ENCODE measurements around the gene HEXD.
"Not testable (repeated sequence)": the region's sequence is repeated elsewhere in the genome, so short reads cannot be mapped to it uniquely, and the experiment has no call there.

Gene HEXD

DNA sequence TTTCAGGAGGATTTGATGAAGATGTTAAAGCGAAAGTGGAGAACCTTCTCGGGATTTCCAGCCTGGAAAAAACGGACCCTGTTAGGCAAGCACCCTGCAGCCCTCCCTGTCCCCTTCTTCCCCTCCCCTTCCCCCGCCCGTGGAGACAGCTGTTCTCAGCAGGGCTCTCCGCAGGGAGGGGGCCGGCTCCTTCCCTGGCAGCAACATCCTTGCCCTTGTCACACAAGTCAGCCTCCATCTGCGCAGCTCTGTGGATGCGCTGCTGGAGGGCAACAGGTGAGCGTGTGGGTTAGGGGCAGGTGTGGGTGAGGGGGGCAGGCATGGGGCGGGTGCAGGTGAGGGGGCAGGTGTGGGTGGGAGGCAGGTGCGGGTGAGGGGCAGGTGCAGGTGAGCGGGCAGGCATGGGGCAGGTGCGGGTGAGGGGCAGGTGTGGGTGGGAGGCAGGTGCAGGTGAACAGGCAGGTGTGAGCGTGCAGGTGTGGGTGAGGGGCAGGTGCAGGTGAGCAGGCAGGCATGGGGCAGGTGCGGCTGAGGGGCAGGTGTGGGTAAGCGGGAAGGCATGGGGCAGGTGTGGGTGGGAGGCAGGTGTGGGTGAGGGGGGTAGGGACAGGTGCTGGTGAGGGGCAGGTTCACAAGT lies 23.0 kb downstream of the HEXD start:
- DNase-seq (ENCODE audit: low read depth in 3 of 3) = no peak

DNA sequence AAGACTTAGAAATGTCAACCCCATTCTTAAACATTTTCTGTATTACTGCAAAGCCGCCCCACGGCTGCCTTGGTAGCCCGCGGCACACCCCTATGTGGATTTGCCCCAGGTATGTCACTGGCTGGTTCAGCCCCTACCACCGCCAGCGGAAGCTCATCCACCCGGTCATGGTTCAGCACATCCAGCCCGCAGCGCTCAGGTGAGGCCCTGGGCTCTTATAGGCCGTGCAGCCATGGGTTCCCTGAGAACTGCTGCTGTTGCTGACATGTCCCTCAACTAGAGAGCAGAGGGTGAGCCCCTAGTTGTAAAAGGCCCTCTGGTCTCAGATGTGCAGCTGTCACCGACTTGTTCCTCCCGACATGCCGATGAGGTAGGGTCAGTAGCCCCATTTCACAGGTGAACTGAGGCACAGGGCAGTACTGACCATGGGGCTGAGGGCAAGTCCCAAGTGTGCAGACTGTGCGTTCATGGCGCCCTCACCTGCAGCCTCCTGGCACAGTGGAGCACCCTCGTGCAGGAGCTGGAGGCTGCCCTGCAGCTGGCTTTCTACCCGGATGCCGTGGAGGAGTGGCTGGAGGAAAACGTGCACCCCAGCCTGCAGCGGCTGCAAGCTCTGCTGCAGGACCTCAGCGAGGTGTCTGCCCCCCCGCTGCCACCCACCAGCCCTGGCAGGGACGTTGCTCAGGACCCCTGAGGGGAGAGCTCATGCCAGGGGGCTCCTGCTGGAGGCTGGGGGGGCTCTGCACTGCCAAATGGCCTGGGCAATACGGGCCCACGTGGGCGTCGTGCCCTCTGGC lies 23.7 kb downstream of the HEXD start:
- no peak for DNase-seq (ENCODE audit: low read depth in 3 of 3)

DNA sequence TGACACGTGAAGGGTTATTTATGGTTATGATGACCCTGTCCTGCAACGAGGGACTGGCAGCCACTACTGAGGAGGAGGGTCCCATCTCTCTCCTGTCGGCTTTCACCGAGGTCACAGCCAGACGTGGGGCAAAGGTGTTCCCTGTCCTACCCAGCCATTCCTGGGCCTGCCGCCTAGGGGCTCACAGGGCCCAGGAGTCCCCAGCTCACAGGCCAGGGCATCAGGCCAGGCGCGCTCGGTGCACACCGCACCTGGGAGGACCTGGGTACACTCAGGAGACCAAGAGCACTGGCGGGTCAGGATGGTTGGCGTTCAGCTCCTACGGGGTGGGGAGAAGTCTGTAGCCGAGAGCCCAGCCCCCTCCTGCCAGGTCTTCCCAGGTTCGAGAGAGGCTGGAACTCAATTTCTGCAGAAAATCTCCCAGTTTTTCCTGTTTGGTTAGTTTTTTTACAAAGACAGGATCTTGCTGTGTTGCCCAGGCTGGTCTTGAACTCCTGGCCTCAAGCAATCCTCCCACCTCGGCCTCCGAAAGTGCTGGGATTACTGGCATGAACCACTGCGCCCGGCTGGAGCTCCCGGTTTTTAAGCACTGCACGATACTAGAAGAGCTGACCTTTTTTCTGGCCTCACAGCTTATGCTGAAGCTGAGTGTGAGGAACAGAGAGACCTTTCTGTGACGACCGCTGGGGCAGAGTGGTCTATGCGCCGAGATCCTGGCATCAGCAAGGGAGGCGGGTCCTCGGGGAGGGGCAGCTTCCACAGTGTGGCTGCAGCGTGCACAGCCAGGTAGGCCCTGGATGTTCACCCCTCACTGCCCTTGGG lies 24.7 kb downstream of the HEXD start:
- DNase-seq (ENCODE audit: low read depth in 3 of 3) = no peak

DNA sequence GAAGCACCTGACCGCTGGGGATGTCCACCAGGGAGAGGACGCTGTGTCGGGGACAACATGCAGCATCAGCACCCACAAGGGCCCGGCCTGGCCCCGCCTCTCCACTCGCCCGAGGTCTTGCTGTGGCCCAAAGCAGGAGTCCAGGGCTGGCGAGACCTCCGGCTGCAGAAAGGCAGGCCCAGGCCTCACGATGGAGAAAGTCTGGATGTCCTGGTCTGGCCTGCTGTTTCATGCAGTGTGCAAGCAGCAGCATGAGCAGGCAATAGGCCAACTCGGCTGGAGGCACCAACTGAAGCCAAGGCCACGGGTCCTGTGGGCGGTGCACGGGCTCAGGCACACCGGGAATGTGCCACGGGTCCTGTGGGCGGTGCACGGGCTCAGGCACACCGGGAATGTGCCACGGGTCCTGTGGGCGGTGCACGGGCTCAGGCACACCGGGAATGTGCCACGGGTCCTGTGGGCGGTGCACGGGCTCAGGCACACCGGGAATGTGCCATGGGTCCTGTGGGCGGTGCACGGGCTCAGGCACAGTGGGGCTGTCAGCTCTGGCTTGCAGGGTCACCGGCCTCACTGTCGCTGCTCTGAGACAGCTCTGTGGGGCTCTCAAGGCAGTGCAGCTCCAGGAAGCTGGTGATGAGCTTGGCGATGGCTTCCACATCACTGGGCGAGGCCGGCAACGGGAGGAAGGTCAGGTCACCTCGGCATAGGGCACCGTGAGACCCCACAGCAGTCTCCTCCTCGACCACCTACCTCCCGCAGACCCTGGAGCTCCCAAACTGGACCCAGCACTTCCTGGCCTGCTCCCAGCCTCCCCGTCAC lies 25.5 kb downstream of the HEXD start:
- no peak for DNase-seq (ENCODE audit: low read depth in 3 of 3)

DNA sequence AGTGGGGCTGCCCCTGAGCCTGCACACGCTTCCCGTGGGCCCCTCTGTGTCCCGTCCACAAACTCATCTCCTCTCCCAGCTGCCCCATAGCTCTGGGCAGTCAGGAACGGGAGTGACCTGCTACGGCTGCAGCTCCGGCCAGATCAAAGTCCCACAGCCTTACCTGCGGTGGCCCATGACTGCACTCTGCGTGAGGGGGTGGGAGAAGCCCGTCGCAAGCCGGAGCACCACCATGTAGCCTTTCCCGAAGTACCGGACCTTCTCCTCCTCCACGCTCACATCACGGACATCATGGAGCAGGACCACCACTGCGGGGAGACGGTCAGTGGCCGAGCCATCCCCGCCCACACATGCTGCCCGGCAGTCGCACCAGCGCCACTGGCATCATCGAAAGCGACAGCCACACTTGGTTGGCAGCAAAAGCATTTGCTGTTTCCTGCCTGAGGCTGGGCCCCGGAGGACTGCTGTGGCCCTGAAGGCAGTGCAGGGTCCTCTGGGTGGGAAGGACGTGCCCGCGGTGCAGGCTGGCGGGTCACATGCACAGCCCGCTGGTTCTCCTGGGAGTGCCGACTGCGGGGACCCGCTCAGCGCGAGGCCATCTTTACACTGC lies 26.2 kb downstream of the HEXD start:
- no peak for DNase-seq (ENCODE audit: low read depth in 3 of 3)

DNA sequence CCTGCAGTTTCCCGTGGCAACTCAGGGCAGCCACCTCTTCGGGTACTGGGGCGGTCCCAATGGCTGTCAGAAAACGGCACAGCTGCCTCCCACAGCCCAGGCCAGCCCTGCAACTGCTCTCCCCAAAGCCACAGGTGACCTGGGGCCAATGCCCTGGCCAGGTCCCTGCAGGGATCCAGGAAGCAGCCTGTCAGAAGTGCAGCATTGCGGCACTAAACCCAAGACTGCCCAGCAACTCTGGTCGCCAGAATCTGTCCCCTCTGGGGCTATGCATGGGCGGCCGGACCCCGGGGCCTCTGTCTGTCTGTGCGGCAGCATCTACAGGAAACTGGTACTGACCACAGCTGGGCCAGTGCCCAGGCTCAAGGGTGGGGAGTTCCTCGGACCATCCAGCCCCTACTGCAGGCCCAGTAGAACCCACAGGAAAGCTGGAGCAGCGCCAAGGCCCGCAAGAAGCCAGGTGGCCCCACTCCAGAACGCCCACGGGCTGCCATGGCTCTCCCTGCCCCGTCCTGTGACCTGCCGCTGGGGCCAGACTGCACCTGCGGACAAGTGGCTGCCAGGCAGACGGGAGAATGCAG lies 26.9 kb downstream of the HEXD start:
- no peak for DNase-seq (ENCODE audit: low read depth in 3 of 3)

DNA sequence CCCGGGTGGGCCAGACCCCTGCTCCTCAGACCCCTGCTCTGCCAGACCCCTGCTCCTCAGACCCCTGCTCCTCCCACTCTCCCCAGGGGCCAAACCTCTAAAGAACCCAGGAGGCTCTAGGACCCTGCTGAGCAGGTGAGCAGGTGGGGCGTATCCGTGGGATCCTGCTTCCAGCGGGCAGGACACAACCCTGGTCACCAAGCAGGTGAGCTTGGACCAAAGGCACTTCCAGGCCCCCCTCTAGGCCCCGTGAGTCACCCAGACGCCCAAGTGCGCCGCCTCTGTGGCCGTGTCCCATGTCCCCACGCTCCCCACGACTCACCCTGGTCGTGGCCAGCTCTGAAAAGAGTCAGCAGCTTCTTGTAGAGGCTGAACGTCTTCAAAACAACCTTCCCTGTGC lies 27.4 kb downstream of the HEXD start:
- no peak for DNase-seq (ENCODE audit: low read depth in 3 of 3)

DNA sequence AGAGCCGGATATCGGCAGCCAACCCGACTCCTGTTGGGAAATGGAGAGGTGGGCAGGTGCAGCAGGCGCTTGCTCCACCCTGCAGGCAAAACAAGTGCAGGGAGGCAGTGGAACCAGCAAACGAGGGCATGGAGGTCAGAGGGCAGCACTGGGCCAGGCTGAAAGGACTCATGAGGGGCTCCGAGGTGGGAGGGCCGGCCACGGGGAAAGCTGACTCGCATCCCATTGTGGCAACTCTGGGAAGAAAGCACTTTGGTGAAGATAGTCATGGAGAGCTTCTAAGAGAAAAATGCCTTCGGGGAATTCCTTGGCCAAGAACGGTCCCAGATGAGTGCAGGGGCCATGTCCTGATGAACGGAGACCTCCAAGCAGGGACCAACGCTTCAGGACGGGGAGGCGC lies 28.0 kb downstream of the HEXD start:
- DNase-seq (ENCODE audit: low read depth in 3 of 3) = no peak

DNA sequence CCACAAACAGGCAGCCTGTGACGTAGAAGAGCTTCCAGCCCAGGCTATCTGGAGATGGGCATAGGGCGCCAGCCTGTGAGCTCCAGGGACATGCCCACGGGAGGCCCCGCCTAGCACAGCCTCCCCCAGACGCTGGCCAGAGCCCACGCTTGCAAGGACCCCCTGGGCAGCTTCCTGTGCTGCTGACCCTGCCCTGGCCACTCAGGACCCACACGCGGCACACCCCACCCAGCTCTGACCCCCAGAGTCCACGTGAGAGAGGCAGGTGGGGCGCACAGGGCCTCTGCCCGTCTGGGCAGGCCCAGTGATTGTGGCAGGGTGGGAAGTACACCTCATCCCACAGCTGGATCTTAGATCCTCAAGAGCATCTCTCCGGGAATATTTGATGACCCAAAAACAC lies 28.5 kb downstream of the HEXD start:
- no peak for DNase-seq (ENCODE audit: low read depth in 3 of 3)

DNA sequence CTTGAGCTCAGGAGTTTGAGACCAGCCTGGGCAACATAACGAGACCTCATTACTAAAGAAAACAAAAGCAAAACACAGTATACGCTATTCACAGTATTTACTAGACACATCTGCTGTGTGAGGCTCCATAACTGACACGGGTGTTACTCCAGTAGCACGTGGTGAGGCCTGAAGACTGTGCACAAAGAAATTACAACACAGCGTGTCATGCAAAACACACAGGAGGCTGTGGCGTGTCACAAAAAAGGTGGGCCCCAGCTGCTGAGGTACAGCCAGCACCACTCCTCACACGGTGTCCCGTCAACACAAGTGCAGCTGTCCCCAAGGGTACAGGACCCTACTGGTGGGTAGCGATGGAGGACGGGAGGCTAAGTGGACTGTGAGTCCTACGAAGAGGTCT lies 29.7 kb downstream of the HEXD start:
- DNase-seq (ENCODE audit: low read depth in 3 of 3) = no peak

DNA sequence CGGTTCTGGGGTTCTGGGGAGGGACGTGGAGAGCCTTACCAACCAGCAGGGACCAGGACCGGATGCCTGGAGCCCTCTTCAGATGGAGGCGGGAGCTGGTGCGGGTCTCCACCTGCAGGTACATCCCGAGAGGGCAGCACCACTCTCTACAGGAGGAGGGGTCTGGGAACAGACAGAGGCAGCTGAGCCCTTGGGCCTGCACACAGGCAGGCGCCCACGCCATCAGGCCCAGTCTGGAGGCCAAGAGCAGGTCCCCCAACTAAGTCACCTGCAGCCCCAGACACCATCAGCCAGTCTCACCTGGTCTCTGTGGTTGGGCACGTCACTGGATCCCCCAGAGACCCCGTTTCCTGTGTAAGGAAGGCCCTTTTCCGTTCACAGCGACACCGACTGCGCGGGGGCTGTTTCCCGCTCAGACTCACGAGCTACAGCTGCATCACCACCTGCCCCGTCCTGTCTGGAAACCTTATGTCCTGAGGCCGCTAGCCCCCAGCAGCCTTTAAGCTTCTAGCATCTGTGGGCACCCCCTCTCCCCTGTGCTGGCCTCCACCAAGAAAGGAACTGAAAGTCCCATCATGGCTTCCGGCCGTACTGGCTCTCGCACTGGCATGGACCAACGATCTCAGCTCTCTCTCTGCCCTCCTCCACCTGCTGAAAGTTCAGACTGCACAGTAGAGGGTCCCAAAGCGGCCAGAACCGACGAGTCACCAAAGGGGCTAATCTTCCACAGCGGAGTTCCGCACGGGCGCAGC lies 31.2 kb downstream of the HEXD start:
- peak in 2 of 3 donors; percentile 46 to 47 for DNase-seq (ENCODE audit: low read depth in 3 of 3)

DNA sequence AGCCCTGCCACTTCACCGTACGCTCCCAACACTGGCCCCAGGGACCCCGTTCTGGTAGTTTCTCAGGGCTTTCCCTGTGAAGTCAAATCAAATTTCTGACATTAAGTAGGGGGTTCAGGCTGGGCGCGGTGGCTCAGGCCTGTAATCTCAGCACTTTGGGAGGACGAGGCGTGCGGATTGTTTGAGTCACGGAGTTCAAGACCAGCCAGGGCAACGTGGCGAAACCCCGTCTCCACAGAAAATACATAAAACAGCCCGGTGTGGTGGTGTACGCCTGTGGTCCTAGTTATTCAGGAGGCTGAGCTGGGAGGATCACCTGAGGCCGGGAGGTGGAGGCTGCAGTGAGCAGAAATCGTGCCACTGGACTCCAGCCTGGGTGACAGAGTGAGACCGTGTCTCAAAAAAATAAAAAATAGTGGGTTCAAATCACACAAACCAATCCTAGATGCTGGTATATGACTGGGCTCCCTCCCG lies 31.8 kb downstream of the HEXD start:
- DNase-seq (ENCODE audit: low read depth in 3 of 3) = peak in 1 of 3 donors; percentile 29

DNA sequence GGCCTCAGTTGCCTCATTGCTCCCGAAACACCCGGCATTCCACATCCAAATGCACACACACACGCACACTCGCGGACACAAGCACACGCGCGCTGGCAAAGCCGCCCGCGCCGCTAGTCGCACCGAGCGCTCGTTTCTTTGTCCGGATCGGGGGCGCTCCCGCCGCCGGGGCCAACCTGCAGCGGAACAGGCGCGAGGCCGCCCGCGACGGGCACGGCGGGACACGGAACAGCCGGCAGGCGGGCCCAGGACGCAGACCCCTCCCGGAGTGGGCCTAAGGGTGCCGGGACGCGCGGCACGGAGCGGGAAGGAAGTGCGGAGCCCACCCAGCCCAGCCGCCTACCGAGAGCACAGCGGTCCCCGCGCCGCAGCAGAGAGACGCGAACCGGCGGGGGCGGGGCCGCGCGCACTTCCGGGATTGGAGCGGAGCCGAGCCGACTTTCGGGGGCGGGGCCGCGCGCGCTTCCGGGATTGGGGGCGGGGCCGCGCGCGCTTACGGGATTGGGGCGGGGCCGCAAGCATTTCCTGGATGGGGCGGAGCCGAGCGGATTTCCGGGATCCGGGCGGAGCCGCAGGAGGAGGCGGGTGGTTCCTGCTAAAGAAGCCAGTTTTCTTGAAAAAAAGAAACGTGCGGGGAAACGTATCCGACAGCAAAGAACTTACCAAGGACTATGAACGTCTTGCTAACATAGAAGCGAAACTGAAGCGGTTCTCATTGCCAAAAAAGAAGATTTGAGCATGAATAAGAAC lies 32.4 kb downstream of the HEXD start, which contains the start of gene CYBC1:
CYBC1 (minus strand) TSS at position 396 of the 750 bp plus-strand sequence. CDS start 1,498 bp downstream, outside the sequence.
- peak; percentile 91 to 96 (median 92) for DNase-seq (ENCODE audit: low read depth in 3 of 3)

DNA sequence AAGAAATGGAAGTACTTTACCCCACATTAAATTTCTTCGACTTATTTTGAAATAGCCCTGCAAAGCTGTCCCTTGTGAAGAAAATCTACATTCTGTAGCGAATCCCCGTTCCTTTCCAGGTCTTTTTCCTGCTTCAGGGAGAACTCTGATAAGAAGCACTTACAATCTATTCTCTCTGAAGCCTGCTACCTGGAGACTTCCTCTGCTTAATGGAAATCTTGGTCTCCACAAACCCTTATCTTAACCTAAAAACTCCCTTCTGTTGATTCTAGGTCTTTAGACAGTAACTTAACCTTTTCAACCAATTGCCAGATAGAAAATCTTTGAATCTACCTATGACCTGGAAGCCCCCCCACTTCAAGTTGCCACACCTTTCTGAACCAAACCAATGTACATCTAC lies 34.0 kb downstream of the HEXD start:
- DNase-seq (ENCODE audit: low read depth in 3 of 3) = no peak

DNA sequence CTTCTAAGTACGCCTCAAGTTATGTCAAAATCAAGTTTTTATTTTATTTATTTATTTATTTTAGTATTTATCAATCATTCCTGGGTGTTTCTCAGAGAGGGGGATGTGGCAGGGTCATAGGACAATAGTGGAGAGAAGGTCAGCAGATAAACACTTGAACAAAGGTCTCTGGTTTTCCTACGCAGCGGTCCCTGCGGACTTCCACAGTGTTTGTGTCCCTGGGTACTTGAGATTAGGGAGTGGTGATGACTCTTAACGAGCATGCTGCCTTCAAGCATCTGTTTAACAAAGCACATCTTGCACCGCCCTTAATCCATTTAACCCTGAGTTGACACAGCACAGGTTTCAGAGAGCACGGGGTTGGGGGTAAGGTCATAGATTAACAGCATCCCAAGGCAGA lies 35.0 kb downstream of the HEXD start:
- not testable (repeated sequence) for DNase-seq (ENCODE audit: low read depth in 3 of 3)

DNA sequence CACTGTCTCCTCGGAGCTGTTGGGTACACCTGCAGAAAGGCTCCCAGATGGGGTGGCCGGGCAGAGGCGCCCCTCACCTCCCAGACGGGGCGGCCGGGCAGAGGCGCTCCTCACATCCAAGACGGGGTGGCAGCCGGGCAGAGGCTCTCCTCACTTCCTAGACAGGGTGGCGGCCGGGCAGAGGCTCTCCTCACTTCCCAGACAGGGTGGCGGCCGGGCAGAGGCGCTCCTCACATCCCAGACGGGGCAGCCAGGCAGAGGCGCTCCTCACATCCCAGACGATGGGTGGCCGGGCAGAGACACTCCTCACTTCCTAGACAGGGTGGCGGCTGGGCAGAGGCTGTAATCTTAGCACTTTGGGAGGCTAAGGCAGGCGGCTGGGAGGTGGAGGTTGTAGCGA lies 35.6 kb downstream of the HEXD start:
- DNase-seq (ENCODE audit: low read depth in 3 of 3) = not testable (repeated sequence)

DNA sequence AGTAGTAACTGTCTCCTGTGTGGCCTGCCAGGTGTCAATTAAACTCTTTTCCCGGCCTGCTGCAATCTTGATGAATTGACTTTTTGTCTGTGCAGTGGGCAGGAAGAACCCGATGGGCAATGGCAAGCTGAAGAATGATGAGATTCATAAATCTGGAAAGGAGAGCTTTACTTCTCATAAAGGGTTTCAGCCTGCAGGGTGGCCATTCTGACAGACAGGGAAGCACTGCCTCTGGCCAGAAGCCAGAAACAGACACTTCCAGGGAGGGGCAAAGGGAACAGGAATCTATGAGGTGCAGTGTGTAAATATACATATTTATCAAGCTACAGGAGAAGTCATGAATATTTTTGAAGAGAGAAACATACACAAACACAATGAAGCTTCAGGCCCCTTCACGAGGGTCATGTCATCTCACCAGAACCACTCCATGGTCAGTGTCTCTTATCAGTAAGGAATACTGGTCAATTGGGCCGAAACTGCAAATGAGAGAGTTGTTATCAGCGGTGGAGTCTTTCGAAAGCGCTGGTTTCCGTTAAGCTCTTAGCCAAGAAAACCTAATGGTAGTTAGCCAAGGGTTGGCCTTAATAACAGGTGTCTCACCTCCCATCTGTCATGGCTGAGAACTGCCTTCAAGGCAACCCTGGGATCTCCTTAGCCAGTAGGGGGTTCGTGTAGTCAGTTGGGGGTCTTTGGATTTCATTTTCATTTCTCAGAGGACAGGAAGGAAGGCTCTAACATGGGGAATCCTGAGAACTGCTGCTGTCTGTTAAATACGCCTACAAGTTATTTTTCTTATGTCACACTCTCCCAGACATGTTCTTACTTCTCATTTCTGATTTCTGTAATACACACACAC lies 39.2 kb downstream of the HEXD start:
- DNase-seq (ENCODE audit: low read depth in 3 of 3) = no peak

DNA sequence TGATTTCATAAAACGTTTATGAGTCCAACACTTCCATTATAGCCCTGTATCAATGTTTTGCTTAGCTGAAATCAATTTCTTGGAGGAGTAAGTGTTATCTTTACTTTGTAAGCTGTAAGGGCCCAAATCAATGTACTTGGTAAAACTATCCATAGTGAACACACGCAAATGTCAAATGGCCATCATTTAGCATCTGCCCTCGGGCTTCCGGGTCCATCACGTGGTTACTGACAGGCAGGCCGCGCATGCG lies 39.7 kb downstream of the HEXD start:
- DNase-seq (ENCODE audit: low read depth in 3 of 3) = no peak

Measured in stimulated activated CD4-positive, alpha-beta T cell treated with anti-CD3 and anti-CD28 coated beads, TNF-alpha, amount 100 ng/mL, for 48 hours (primary cell).